ENCODE measurements around the gene CNR2.

DNA sequence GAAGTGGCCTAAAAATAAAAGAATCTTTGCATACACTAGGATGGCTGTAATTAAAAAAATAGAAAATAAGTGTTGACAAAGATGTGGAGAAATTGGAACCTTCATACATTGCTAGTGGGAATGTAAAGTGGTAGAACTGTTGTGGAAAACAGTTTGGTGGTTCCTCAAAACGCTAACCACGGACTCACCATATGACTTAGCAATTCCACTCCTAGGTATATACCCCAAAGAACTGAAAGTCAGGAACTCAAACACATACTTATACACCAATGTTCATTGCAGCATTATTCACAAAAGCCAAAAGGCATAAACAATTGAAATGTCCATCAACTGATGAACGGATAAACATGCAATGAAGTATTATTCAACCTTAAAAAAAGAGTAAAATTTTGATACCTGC lies 77.1 kb downstream of the CNR2 start:
- TF ChIP-seq POLR2AphosphoS5 (IDR thresholded peaks at IDR 0.05), result no peak
- TF ChIP-seq POLR2A (IDR thresholded peaks at IDR 0.05), result no peak
- TF ChIP-seq, protein P1, sequence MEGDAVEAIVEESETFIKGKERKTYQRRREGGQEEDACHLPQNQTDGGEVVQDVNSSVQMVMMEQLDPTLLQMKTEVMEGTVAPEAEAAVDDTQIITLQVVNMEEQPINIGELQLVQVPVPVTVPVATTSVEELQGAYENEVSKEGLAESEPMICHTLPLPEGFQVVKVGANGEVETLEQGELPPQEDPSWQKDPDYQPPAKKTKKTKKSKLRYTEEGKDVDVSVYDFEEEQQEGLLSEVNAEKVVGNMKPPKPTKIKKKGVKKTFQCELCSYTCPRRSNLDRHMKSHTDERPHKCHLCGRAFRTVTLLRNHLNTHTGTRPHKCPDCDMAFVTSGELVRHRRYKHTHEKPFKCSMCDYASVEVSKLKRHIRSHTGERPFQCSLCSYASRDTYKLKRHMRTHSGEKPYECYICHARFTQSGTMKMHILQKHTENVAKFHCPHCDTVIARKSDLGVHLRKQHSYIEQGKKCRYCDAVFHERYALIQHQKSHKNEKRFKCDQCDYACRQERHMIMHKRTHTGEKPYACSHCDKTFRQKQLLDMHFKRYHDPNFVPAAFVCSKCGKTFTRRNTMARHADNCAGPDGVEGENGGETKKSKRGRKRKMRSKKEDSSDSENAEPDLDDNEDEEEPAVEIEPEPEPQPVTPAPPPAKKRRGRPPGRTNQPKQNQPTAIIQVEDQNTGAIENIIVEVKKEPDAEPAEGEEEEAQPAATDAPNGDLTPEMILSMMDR (IDR thresholded peaks at IDR 0.05 in 8 of 11, conservative IDR thresholded peaks at IDR 0.05 in 3 of 11), result no peak
